K562 (cell line): ENCODE measurements around the gene NABP1. TPM values are rescaled to one million over a fixed set of nuclear protein-coding genes. Genes with fewer than 3 reads are reported as not detected.

Source experiments
- ATAC-seq: fragments of 200-7000 bp; cut with Tn5 transposase; 3 replicates; pipeline ENCODE4 v1.9.1; 2020; ENCODE audit warnings: moderate library complexity
- BruUV-seq: library from RNA; stranded (reverse); fragments of 400-500 nt; replicated peaks from 2 replicates; lab custom pipeline; 2021; lab: Mats Ljungman, UMichigan
- CTCF ChIA-PET: fragments of 300-600 bp; formaldehyde crosslinking; extraction: SDS; loops from one replicate; lab custom pipeline; 2021; ENCODE audit warnings: low intra/inter-chr PET ratio; lab: Yijun Ruan, JAX
- POLR2A ChIA-PET: fragments of 300-600, 350-650 bp; sonication (Branson Sonifier 250); formaldehyde crosslinking; extraction: SDS; loops from one replicate; lab custom pipeline; 2021; ENCODE audit warnings: antibody characterized with exemption, inconsistent platforms; lab: Yijun Ruan, JAX
- DNase-seq, 4 experiments: peaks; one replicate each; pipeline versions ENCODE4 v3.0.0 to v3.0.0-alpha.2; 2011 to 2018; ENCODE audit warnings: low spot score in 3 of 4, mixed read lengths in 3 of 4; ENCODE audit errors: extremely low read depth in 1 of 4
- FAIRE-seq: peaks from 2 replicates; lab custom pipeline; 2011; peaks lifted over from hg19 to GRCh38; lab: Jason Lieb, UNC
- H2AFZ ChIP-seq: 2 replicates; pipeline ENCODE4 v1.6.0; 2011; ENCODE audit warnings: low read depth, low read length, control low read depth, inconsistent platforms
- H3K27ac ChIP-seq: fragments of 200-600 bp; 3 replicates; pipeline ENCODE4 v1.8.0; 2011; ENCODE audit warnings: low read depth, mild to moderate bottlenecking, control low read depth, inconsistent platforms, low read length, moderate library complexity, mixed read lengths; ENCODE audit errors: extremely low read depth
- H3K27me3 ChIP-seq, 2 experiments: fragments of 300-600 bp in 1 of 2; 2 replicates in 1 of 2; 3 replicates in 1 of 2; pipeline versions ENCODE4 v1.6.0 to v1.8.0; 2011; ENCODE audit warnings: inconsistent platforms in 2 of 2, low read length in 2 of 2, mild to moderate bottlenecking in 1 of 2, mixed read lengths in 1 of 2, moderate library complexity in 1 of 2; ENCODE audit not compliant: control insufficient read depth in 2 of 2, insufficient read depth in 2 of 2
- H3K36me3 ChIP-seq: fragments of 300-600 bp; 3 replicates; pipeline ENCODE4 v1.8.0; 2011; ENCODE audit warnings: mild to moderate bottlenecking, low read length, inconsistent platforms; ENCODE audit not compliant: control insufficient read depth, insufficient read depth
- H3K4me1 ChIP-seq, 2 experiments: fragments of 200-600 bp in 1 of 2; replicated peaks in 1 of 2; 2 replicates in 1 of 2; 3 replicates in 1 of 2; pipeline versions ENCODE4 v1.5.1 to v1.8.0; 2011; ENCODE audit warnings: inconsistent platforms in 2 of 2, low read length in 2 of 2, mild to moderate bottlenecking in 1 of 2, mixed read lengths in 1 of 2, moderate library complexity in 1 of 2; ENCODE audit not compliant: control insufficient read depth in 2 of 2, insufficient read depth in 2 of 2
- H3K4me2 ChIP-seq: 2 replicates; pipeline ENCODE4 v1.6.1; 2011; ENCODE audit warnings: low read length, control low read depth, inconsistent platforms, mixed read lengths; ENCODE audit not compliant: insufficient read depth
- H3K4me3 ChIP-seq: fragments of 200-600 bp; sonication (generic), shearing (Covaris generic); 2 replicates; pipeline ENCODE4 v1.5.1; 2016; ENCODE audit warnings: control low read depth, inconsistent platforms
- H3K79me2 ChIP-seq: fragments of 200-600 bp; 3 replicates; pipeline ENCODE4 v1.8.0; 2011; ENCODE audit warnings: low read length, inconsistent platforms; ENCODE audit not compliant: control insufficient read depth, insufficient read depth
- H3K9ac ChIP-seq, 2 experiments: 2 replicates each; pipeline versions ENCODE4 v1.6.0 to v1.6.1; 2011; ENCODE audit warnings: low read depth in 2 of 2, low read length in 2 of 2, control low read depth in 1 of 2, inconsistent platforms in 1 of 2, mild to moderate bottlenecking in 1 of 2, mixed read lengths in 1 of 2; ENCODE audit not compliant: insufficient read depth in 1 of 2
- H3K9me1 ChIP-seq: one replicate; pipeline ENCODE4 v1.6.0; 2011; ENCODE audit warnings: inconsistent platforms, mild to moderate bottlenecking, low read length, moderate library complexity; ENCODE audit not compliant: control insufficient read depth, insufficient read depth
- H3K9me3 ChIP-seq: replicated peaks from 2 replicates; pipeline ENCODE4 v1.5.1; 2011; ENCODE audit warnings: low read depth, low read length, inconsistent platforms; ENCODE audit not compliant: control insufficient read depth, insufficient read depth
- H4K20me1 ChIP-seq: replicated peaks from 2 replicates; pipeline ENCODE4 v1.6.1; 2011; ENCODE audit warnings: low read length, inconsistent platforms, mixed read lengths; ENCODE audit not compliant: control insufficient read depth, insufficient read depth
- ARNT ChIP-seq, 2 experiments: fragments of 450-650 bp; IDR thresholded peaks; 2 replicates each; pipeline ENCODE4 v1.6.1; 2016; ENCODE audit warnings: mild to moderate bottlenecking in 1 of 2
- ATF4 ChIP-seq: fragments of 450-650 bp; formaldehyde crosslinking; IDR thresholded peaks from 2 replicates; pipeline ENCODE4 v1.4.0; 2022; ENCODE audit warnings: mild to moderate bottlenecking, moderate library complexity
- CBX5 ChIP-seq: IDR thresholded peaks from 2 replicates; pipeline ENCODE4 v1.6.1; 2014; ENCODE audit warnings: low read depth, borderline replicate concordance
- FIP1L1 ChIP-seq: fragments of 200-400 bp; formaldehyde crosslinking; IDR thresholded peaks from 2 replicates; pipeline ENCODE4 v1.6.1; 2018; ENCODE audit warnings: mild to moderate bottlenecking, low read depth, low read length; ENCODE audit not compliant: poor library complexity, severe bottlenecking
- KDM2B ChIP-seq: fragments of 250-450 bp; sonication (Bioruptor Pico); IDR thresholded peaks from 2 replicates; pipeline ENCODE4 v1.8.0; 2021; ENCODE audit warnings: mild to moderate bottlenecking, moderate library complexity
- KLF13 ChIP-seq: fragments of 450-650 bp; IDR thresholded peaks from 2 replicates; pipeline ENCODE4 v1.6.1; 2016; ENCODE audit warnings: missing genetic modification characterization, low read depth, mild to moderate bottlenecking, missing compliant biosample characterization, moderate library complexity, borderline replicate concordance
- MLX ChIP-seq, 2 experiments: fragments of 450-650 bp in 1 of 2; sonication (generic) in 1 of 2; formaldehyde crosslinking; conservative IDR thresholded peaks; 2 replicates each; pipeline versions ENCODE4 v1.4.0 to v1.8.1; 2020 to 2022; ENCODE audit warnings: mild to moderate bottlenecking in 1 of 2, missing genetic modification reagents in 1 of 2
- NR3C1 ChIP-seq: sonication (generic); formaldehyde crosslinking; IDR thresholded peaks from 2 replicates; pipeline ENCODE4 v1.8.1; 2022; ENCODE audit warnings: missing genetic modification reagents
- POLR3A ChIP-seq: IDR thresholded peaks from 2 replicates; pipeline ENCODE4 v1.6.1; 2011; ENCODE audit warnings: borderline replicate concordance, mild to moderate bottlenecking, moderate library complexity; ENCODE audit not compliant: insufficient read length, insufficient read depth; ENCODE audit errors: extremely low read depth
- SREBF2 ChIP-seq: sonication (generic); formaldehyde crosslinking; IDR thresholded peaks from 2 replicates; pipeline ENCODE4 v1.4.0; 2020; ENCODE audit warnings: mild to moderate bottlenecking, missing genetic modification reagents
- STAT5A ChIP-seq: IDR thresholded peaks from 2 replicates; pipeline ENCODE4 v1.6.1; 2012; ENCODE audit warnings: low read length, inconsistent platforms, borderline replicate concordance
- ZBTB2 ChIP-seq: fragments of 450-650 bp; IDR thresholded peaks from 2 replicates; pipeline ENCODE4 v1.6.1; 2016; ENCODE audit warnings: antibody characterized with exemption
- ZFP36 ChIP-seq: fragments of 150-350 bp; IDR thresholded peaks from 2 replicates; pipeline ENCODE4 v1.6.1; 2018; ENCODE audit warnings: low read length, low read depth; ENCODE audit not compliant: partially characterized antibody
- ZHX1 ChIP-seq: fragments of 150-350 bp; conservative IDR thresholded peaks from 2 replicates; pipeline ENCODE4 v1.6.1; 2014; ENCODE audit warnings: low read length
- WGBS: fragments of 100-300 bp; shearing (Covaris generic); methylation state at CpG from one replicate; pipeline ENCODE4 v1.1.6; 2016; ENCODE audit warnings: low coverage, mixed read lengths; ENCODE audit not compliant: insufficient coverage; ENCODE audit errors: missing lambda C conversion rate; 5-methylcytosine and 5-hydroxymethylcytosine counted together
- in situ Hi-C: fragments of 300-500 bp; cut with MboI; formaldehyde crosslinking; loops from 4 replicates; pipeline ENCODE4 v1.15.0; 2018; ENCODE audit warnings: inconsistent platforms, mixed read lengths
- intact Hi-C: fragments of 100-400 bp; cut with micrococcal nuclease; formaldehyde crosslinking; loops from 2 replicates; pipeline ENCODE4 v1.14.2; 2022
- polyA plus RNA-seq, 8 experiments: library from polyadenylated mRNA; depleted of rRNA in 4 of 8; stranded (reverse) in 5 of 8; unstranded in 3 of 8; fragments of >200 nt; fragmentation: Nextera tagmentation in 2 of 8; fragmentation: Illumina TruSeq in 1 of 8; extraction: Ambion mirVana in 2 of 8; extraction: Trizol in 1 of 8; gene quantifications; 2 replicates each; pipeline versions ENCODE4 v1.2.1 to v1.2.3, GENCODE V29; 2011 to 2014; ENCODE audit warnings: inconsistent platforms in 1 of 8, missing spikeins in 1 of 8
- total RNA-seq, 7 experiments: library from RNA; depleted of rRNA in 6 of 7; stranded (reverse); fragments of >200 nt in 6 of 7; fragmentation: Illumina TruSeq in 2 of 7; extraction: Trizol in 2 of 7; gene quantifications; 2 replicates each; pipeline versions ENCODE4 v1.2.1 to v1.2.3, GENCODE V29; 2011 to 2021; ENCODE audit warnings: low replicate concordance in 1 of 7

Gene NABP1
- total and polyA plus RNA-seq, 9 of the 15 experiments (the other 6 are each of a cell fraction or from before 2014, with no cell fraction given): 12.8 to 44.0 (median 20.2) TPM

- no peak for TF ChIP-seq NR3C1 (CRISPR knock-in tag)
- no peak for TF ChIP-seq SREBF2 (CRISPR knock-in tag)
- no peak for TF ChIP-seq ZHX1
- no peak for TF ChIP-seq ARNT (IDR thresholded peaks at IDR 0.05)
- TF ChIP-seq ZFP36: no peak
- no peak for TF ChIP-seq CBX5
- TF ChIP-seq, all 486 proteins: peak for 0
Measured at GRCh38 chr2:191645032-191645431, 32.9 kb upstream of the NABP1 start (continued).

GRCh38 chr2:191645434-191646162, 32.3 kb upstream of the NABP1 start:
- DNase-seq: no peak
- Histone ChIP-seq H3K27me3 (no peaks in the 10 kb centered on the region), H3K79me2 (no peaks in the 10 kb centered on the region), H4K20me1 (no peaks in the 10 kb centered on the region), H3K9me3 (no peaks in the 10 kb centered on the region), H3K9me1 (no peaks in the 10 kb centered on the region), H3K36me3 (no peaks in the 10 kb centered on the region), H3K9ac (no peak overlapping the region), H3K4me2 (no peak overlapping the region; the same call in 1 of the 2 replicates), H3K4me3 (no peak overlapping the region), H3K4me1 (peaks cover 0 to 28% of the 10 kb centered on the region in 2 experiments; a peak in 4 of 5 replicates), H2AFZ (peak overlapping the region; percentile 35; the same call in 1 of the 2 replicates), H3K27ac (no peak overlapping the region; the same call in 2 of the 3 replicates)
- ChIA-PET POLR2A (interaction anchor here (0.6 to 1.3 kb wide), 4 partner anchors 8 to 1078 kb away, joined by 3 to 5 read pairs (median 4); no protein-coding TSS in a partner anchor), CTCF (no interaction called here)
- FAIRE-seq: no peak
- 25% methylated on average over 2 of the region's 2 CpGs for WGBS
- no TSS peak for BruUV-seq
- intact Hi-C loops: no loop called here
- in situ Hi-C loops: no loop called here
- peak; percentile 11; the same call in 1 of the 3 replicates for ATAC-seq
- TF ChIP-seq POLR3A (no peak), ATF4 (CRISPR knock-in tag) (no peak), ZBTB2 (no peak), MLX (CRISPR knock-in tag; conservative IDR thresholded peaks at IDR 0.05) (no peak), KDM2B (no peak), FIP1L1 (no peak), STAT5A (no peak), KLF13 (tag) (no peak)
